Measurements from ENCODE around the gene RAI1.
A peak's percentile ranks its signal among the peaks of the same experiment; 100 is the strongest.

RAI1 gene

GRCh38 chr17:17768424-17769088, 87.3 kb downstream of the RAI1 start:
- POLR2A ChIA-PET, result no interaction called here
- CTCF ChIA-PET, result interaction anchor here (0.6 kb wide), 2 partner anchors 55 to 357 kb away, joined by 3 to 6 read pairs; no protein-coding TSS in a partner anchor
- H3K27ac ChIP-seq (ENCODE audit: extremely low read depth, low read depth, low read length), result no peak overlapping the region
- H3K4me3 ChIP-seq (ENCODE audit: low read depth, low read length), result no peak overlapping the region
- TF ChIP-seq GLIS1 (tag by site-specific recombination; IDR thresholded peaks at IDR 0.05), result peak; percentile 15; the same call in 1 of the 2 replicates
- peak; percentile 53; the same call in 1 of the 2 replicates for TF ChIP-seq GLIS2 (tag by site-specific recombination; IDR thresholded peaks at IDR 0.05)
- TF ChIP-seq ZSCAN5A (tag by site-specific recombination; IDR thresholded peaks at IDR 0.05), result no peak
- peaks cover 0 to 8% of the 10 kb centered on the region in 2 experiments; a peak in 1 of 3 replicates for H3K36me3 ChIP-seq (ENCODE audit: control insufficient read depth in 2 of 2, insufficient read depth in 1 of 2, low read length in 2 of 2)
- H3K9me3 ChIP-seq (ENCODE audit: control insufficient read depth, insufficient read depth, low read depth, low read length), result no peaks in the 10 kb centered on the region
- H3K4me1 ChIP-seq (ENCODE audit: control insufficient read depth, insufficient read depth, low read length), result peaks cover 13% of the 10 kb centered on the region

GRCh38 chr17:17769869-17770631, 88.8 kb downstream of the RAI1 start:
- H3K27ac ChIP-seq (ENCODE audit: extremely low read depth, low read depth, low read length), result peak overlapping the region; percentile 41; the same call in 1 of the 2 replicates
- no peaks in the 10 kb centered on the region for H3K9me3 ChIP-seq (ENCODE audit: control insufficient read depth, insufficient read depth, low read depth, low read length)
- TF ChIP-seq ZNF521 (tag by site-specific recombination; IDR thresholded peaks at IDR 0.05), result no peak
- TF ChIP-seq ZNF792 (tag by site-specific recombination; IDR thresholded peaks at IDR 0.05), result no peak
- TF ChIP-seq GLIS2 (tag by site-specific recombination; IDR thresholded peaks at IDR 0.05), result peak; percentile 36; the same call in 1 of the 2 replicates
- TF ChIP-seq ZNF747 (tag by site-specific recombination; IDR thresholded peaks at IDR 0.05), result no peak
- peak; percentile 39; the same call in 1 of the 2 replicates for TF ChIP-seq ZIC2 (tag by site-specific recombination; IDR thresholded peaks at IDR 0.05)
- TF ChIP-seq, protein P1, sequence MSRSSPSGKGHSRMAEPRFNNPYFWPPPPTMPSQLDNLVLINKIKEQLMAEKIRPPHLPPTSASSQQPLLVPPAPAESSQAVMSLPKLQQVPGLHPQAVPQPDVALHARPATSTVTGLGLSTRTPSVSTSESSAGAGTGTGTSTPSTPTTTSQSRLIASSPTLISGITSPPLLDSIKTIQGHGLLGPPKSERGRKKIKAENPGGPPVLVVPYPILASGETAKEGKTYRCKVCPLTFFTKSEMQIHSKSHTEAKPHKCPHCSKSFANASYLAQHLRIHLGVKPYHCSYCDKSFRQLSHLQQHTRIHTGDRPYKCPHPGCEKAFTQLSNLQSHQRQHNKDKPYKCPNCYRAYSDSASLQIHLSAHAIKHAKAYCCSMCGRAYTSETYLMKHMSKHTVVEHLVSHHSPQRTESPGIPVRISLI (tag by site-specific recombination; IDR thresholded peaks at IDR 0.05), result no peak
- TF ChIP-seq ZNF341 (tag by site-specific recombination; IDR thresholded peaks at IDR 0.05; ENCODE audit: low read depth), result 0 out of 2 replicates have a peak, but pooled peaks have one; percentile 9
- TF ChIP-seq ZBTB8A (tag by site-specific recombination; IDR thresholded peaks at IDR 0.05), result peak; percentile 50
- H3K4me3 ChIP-seq (ENCODE audit: low read depth, low read length), result no peak overlapping the region
- POLR2A ChIA-PET, result interaction anchor here (1.1 kb wide), 1 partner anchor 14 kb away, joined by 3 read pairs; no protein-coding TSS in a partner anchor
- CTCF ChIA-PET, result interaction anchor here (0.7 to 0.9 kb wide), 2 partner anchors 11 to 93 kb away, joined by 3 to 4 read pairs; no protein-coding TSS in a partner anchor
- H3K36me3 ChIP-seq (ENCODE audit: control insufficient read depth in 2 of 2, insufficient read depth in 1 of 2, low read length in 2 of 2), result peaks cover 0 to 6% of the 10 kb centered on the region in 2 experiments; a peak in 1 of 3 replicates
- H3K4me1 ChIP-seq (ENCODE audit: control insufficient read depth, insufficient read depth, low read length), result peaks cover 13% of the 10 kb centered on the region

DNA sequence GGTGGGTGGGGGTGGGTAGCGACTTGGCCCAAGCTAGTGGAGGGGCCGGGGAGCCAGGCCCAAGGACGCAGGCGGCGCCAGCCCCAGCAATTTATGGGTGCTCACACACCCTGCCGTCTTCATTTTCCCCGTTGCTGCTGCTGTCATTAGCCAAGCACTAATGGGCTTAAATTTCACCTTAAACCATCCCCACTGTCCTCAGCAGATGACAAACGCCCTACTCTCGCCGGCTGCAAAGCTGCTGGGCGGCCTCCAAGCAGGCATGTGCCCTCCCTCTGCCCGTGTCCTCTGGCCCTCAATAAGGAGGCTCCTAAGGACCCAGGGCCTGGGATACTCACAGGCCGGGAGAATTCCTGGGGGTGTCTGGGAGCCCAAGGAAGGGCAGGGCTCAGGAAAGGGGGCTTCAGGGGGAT, 89.4 kb downstream of the RAI1 start:
- peaks cover 0 to under 1% of the 10 kb centered on the region in 2 experiments; a peak in 1 of 3 replicates for H3K36me3 ChIP-seq (ENCODE audit: control insufficient read depth in 2 of 2, insufficient read depth in 1 of 2, low read length in 2 of 2)
- peaks cover 12% of the 10 kb centered on the region for H3K4me1 ChIP-seq (ENCODE audit: control insufficient read depth, insufficient read depth, low read length)
- ChIA-PET CTCF (interaction anchor here (0.5 to 0.9 kb wide), 3 partner anchors 11 to 383 kb away, joined by 3 to 4 read pairs (median 3); no protein-coding TSS in a partner anchor), POLR2A (interaction anchor here (1.1 kb wide), 1 partner anchor 14 kb away, joined by 3 read pairs; no protein-coding TSS in a partner anchor)
- peak overlapping the region; percentile 24; the same call in 1 of the 2 replicates for H3K27ac ChIP-seq (ENCODE audit: extremely low read depth, low read depth, low read length)
- no peaks in the 10 kb centered on the region for H3K9me3 ChIP-seq (ENCODE audit: control insufficient read depth, insufficient read depth, low read depth, low read length)
- no peak overlapping the region for H3K4me3 ChIP-seq (ENCODE audit: low read depth, low read length)
- TF ChIP-seq, protein P2, sequence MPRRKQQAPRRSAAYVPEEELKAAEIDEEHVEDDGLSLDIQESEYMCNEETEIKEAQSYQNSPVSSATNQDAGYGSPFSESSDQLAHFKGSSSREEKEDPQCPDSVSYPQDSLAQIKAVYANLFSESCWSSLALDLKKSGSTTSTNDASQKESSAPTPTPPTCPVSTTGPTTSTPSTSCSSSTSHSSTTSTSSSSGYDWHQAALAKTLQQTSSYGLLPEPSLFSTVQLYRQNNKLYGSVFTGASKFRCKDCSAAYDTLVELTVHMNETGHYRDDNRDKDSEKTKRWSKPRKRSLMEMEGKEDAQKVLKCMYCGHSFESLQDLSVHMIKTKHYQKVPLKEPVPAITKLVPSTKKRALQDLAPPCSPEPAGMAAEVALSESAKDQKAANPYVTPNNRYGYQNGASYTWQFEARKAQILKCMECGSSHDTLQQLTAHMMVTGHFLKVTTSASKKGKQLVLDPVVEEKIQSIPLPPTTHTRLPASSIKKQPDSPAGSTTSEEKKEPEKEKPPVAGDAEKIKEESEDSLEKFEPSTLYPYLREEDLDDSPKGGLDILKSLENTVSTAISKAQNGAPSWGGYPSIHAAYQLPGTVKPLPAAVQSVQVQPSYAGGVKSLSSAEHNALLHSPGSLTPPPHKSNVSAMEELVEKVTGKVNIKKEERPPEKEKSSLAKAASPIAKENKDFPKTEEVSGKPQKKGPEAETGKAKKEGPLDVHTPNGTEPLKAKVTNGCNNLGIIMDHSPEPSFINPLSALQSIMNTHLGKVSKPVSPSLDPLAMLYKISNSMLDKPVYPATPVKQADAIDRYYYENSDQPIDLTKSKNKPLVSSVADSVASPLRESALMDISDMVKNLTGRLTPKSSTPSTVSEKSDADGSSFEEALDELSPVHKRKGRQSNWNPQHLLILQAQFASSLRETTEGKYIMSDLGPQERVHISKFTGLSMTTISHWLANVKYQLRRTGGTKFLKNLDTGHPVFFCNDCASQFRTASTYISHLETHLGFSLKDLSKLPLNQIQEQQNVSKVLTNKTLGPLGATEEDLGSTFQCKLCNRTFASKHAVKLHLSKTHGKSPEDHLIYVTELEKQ (tag by site-specific recombination; IDR thresholded peaks at IDR 0.05; ENCODE audit: borderline replicate concordance), result no peak
- TF ChIP-seq ZNF214 (tag by site-specific recombination; IDR thresholded peaks at IDR 0.05; ENCODE audit: borderline replicate concordance), result no peak
- no peak for TF ChIP-seq ZNF501 (tag by site-specific recombination; IDR thresholded peaks at IDR 0.05)
- TF ChIP-seq, protein P3, sequence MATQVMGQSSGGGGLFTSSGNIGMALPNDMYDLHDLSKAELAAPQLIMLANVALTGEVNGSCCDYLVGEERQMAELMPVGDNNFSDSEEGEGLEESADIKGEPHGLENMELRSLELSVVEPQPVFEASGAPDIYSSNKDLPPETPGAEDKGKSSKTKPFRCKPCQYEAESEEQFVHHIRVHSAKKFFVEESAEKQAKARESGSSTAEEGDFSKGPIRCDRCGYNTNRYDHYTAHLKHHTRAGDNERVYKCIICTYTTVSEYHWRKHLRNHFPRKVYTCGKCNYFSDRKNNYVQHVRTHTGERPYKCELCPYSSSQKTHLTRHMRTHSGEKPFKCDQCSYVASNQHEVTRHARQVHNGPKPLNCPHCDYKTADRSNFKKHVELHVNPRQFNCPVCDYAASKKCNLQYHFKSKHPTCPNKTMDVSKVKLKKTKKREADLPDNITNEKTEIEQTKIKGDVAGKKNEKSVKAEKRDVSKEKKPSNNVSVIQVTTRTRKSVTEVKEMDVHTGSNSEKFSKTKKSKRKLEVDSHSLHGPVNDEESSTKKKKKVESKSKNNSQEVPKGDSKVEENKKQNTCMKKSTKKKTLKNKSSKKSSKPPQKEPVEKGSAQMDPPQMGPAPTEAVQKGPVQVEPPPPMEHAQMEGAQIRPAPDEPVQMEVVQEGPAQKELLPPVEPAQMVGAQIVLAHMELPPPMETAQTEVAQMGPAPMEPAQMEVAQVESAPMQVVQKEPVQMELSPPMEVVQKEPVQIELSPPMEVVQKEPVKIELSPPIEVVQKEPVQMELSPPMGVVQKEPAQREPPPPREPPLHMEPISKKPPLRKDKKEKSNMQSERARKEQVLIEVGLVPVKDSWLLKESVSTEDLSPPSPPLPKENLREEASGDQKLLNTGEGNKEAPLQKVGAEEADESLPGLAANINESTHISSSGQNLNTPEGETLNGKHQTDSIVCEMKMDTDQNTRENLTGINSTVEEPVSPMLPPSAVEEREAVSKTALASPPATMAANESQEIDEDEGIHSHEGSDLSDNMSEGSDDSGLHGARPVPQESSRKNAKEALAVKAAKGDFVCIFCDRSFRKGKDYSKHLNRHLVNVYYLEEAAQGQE (tag by site-specific recombination; IDR thresholded peaks at IDR 0.05), result no peak
- no peak for TF ChIP-seq ZNF146 (tag by site-specific recombination; IDR thresholded peaks at IDR 0.05)
- no peak for TF ChIP-seq ZNF670 (tag by site-specific recombination; IDR thresholded peaks at IDR 0.05; ENCODE audit: low read depth)
- no peak for TF ChIP-seq ZBTB48 (tag by site-specific recombination; IDR thresholded peaks at IDR 0.05)
- TF ChIP-seq ZNF366 (tag by site-specific recombination; conservative IDR thresholded peaks at IDR 0.05), result no peak
- TF ChIP-seq ZNF785 (tag by site-specific recombination; IDR thresholded peaks at IDR 0.05), result no peak

Data from HEK293 (cell line).